ENCODE data around the gene UBR4.

DNA sequence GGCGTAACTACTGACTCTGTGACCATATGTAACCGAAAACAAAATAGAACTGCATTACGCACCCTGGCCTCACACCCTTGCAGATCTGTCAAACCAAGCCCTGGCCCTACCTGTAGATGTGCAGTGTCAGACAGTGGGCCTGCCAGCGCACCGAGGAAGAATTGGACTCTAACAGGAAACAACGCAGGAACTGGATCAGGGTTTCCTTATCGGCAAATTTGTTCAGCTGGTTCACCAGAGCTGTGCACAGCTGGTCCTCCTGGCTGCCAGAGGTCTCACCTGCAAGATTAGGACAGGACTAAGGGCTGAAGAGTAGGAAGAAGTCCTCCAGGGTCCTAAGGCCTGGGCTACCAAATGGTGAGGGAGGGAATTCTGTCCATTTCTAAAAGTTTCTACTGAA, 90.0 kb downstream of the UBR4 start:
- TF ChIP-seq, protein P1, sequence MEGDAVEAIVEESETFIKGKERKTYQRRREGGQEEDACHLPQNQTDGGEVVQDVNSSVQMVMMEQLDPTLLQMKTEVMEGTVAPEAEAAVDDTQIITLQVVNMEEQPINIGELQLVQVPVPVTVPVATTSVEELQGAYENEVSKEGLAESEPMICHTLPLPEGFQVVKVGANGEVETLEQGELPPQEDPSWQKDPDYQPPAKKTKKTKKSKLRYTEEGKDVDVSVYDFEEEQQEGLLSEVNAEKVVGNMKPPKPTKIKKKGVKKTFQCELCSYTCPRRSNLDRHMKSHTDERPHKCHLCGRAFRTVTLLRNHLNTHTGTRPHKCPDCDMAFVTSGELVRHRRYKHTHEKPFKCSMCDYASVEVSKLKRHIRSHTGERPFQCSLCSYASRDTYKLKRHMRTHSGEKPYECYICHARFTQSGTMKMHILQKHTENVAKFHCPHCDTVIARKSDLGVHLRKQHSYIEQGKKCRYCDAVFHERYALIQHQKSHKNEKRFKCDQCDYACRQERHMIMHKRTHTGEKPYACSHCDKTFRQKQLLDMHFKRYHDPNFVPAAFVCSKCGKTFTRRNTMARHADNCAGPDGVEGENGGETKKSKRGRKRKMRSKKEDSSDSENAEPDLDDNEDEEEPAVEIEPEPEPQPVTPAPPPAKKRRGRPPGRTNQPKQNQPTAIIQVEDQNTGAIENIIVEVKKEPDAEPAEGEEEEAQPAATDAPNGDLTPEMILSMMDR (IDR thresholded peaks at IDR 0.05; ENCODE audit: poor library complexity): no peak
- no peak for TF ChIP-seq EZH2 (IDR thresholded peaks at IDR 0.05; ENCODE audit: borderline replicate concordance)
- no peak for TF ChIP-seq EZH2phosphoT487 (IDR thresholded peaks at IDR 0.05; ENCODE audit: low read depth, severe bottlenecking, unreplicated experiment)
